Mucosa of descending colon (tissue), 3 donors: Measurements from ENCODE around the gene RAI14. TPM values are rescaled to one million over a fixed set of nuclear protein-coding genes. Genes with fewer than 3 reads are reported as not detected.

Experiments used
- ATAC-seq: fragments of 200-7000 bp; cut with Tn5 transposase; one replicate; pipeline ENCODE4 v1.9.1; 2020; ENCODE audit warnings: mild to moderate bottlenecking, moderate library complexity
- DNase-seq, 3 donors: peaks; one replicate each; pipeline ENCODE4 v3.0.0-alpha.2; 2020
- H3K36me3 ChIP-seq: fragments of 200-600 bp; one replicate; pipeline ENCODE4 v1.8.0; 2021; ENCODE audit warnings: low read depth, mild to moderate bottlenecking
- H3K4me1 ChIP-seq: fragments of 200-600 bp; one replicate; pipeline ENCODE4 v1.8.0; 2021; ENCODE audit warnings: low read depth, mild to moderate bottlenecking
- H3K4me3 ChIP-seq: fragments of 200-600 bp; one replicate; pipeline ENCODE4 v1.8.0; 2021; ENCODE audit warnings: mild to moderate bottlenecking
- H3K9me3 ChIP-seq: fragments of 200-600 bp; one replicate; pipeline ENCODE4 v1.8.0; 2021; ENCODE audit warnings: mild to moderate bottlenecking
- intact Hi-C, 2 donors: fragments of 100-400 bp; cut with DNase I in 1 of 2; cut with micrococcal nuclease in 1 of 2; formaldehyde crosslinking; loops; one replicate each; pipeline versions ENCODE4 v1.11.0 to v1.11.1; 2022; cut with DNase I, micrococcal nuclease
- total RNA-seq, 3 donors: library from RNA; stranded (reverse); fragmentation: NEBNext Ultra II Directional in 2 of 3; extraction: Animal tissue kit (Norgen Biotek cat#: 25700) in 2 of 3; gene quantifications; one replicate each; pipeline versions ENCODE4 v1.2.1 to v1.2.4, GENCODE V29; 2021 to 2023
- TF ChIP-seq, protein P1 (sequence below): fragments of 200-600 bp; IDR thresholded peaks from one replicate; pipeline ENCODE4 v1.8.0; 2022; ENCODE audit warnings: antibody characterized with exemption, mild to moderate bottlenecking
- donor health status: DM: no; HTN: no; CAD: no; lungs with moderate emphysema.
- donor health status: DM: no; HTN: no; CAD: no.
- donor health status: DM: no; HTN: yes; CAD: no.

The RAI14 gene
- total RNA-seq, 3 donors from 2014 or later = 14.0 to 41.0 (median 23.4) TPM

DNA sequence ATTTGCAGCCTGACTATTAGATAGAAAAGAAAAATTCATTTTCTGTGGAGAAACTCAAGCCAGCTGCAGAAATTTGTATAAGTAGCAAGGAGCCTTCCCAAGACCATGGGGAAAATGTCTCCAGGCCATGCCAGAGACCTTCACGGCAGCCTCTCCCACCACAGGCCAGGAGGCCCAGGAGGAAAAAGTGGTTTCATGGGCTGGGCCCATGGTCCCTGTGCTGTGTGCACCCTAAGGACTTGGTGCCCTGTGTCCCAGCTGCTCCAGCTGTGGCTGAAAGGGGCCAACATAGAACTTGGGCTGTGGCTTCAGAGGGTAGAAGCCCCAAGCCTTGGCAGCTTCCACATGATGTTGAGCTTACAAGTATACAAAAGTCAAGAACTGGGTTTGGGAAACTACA lies 109.5 kb downstream of the RAI14 start:
- no peaks in the 10 kb centered on the region for H3K4me1 ChIP-seq
- no peak overlapping the region for H3K4me3 ChIP-seq
- DNase-seq = no peak
- no peaks in the 10 kb centered on the region for H3K36me3 ChIP-seq
- intact Hi-C loops = no loop called here
- no peaks in the 10 kb centered on the region for H3K9me3 ChIP-seq
- ATAC-seq = no peak
- TF ChIP-seq, protein P1, sequence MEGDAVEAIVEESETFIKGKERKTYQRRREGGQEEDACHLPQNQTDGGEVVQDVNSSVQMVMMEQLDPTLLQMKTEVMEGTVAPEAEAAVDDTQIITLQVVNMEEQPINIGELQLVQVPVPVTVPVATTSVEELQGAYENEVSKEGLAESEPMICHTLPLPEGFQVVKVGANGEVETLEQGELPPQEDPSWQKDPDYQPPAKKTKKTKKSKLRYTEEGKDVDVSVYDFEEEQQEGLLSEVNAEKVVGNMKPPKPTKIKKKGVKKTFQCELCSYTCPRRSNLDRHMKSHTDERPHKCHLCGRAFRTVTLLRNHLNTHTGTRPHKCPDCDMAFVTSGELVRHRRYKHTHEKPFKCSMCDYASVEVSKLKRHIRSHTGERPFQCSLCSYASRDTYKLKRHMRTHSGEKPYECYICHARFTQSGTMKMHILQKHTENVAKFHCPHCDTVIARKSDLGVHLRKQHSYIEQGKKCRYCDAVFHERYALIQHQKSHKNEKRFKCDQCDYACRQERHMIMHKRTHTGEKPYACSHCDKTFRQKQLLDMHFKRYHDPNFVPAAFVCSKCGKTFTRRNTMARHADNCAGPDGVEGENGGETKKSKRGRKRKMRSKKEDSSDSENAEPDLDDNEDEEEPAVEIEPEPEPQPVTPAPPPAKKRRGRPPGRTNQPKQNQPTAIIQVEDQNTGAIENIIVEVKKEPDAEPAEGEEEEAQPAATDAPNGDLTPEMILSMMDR = no peak

DNA sequence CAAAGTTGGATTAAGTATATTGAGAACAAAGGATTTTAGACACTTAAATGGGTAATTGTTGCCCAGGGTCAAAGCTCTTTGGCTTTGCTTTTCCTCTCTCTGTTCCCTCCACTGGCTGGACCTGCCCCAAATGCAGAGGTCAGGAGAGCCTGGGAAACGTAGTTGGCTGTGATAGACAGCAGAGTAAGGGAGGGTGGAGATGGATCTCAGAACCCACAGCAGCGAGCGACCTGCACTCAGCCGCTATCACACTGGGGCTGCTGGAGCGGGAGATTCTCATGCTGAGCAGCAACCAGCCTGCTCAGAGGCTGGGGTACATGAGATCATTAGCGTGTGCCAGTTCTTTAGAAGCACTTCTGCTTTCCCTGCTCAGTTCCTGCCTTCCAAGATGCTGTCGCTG lies 111.1 kb downstream of the RAI14 start:
- intact Hi-C loops = no loop called here
- TF ChIP-seq, protein P1 = no peak
- Histone ChIP-seq H3K4me3 (no peak overlapping the region), H3K9me3 (no peaks in the 10 kb centered on the region), H3K36me3 (no peaks in the 10 kb centered on the region), H3K4me1 (no peaks in the 10 kb centered on the region)
- no peak for ATAC-seq
- DNase-seq = no peak

DNA sequence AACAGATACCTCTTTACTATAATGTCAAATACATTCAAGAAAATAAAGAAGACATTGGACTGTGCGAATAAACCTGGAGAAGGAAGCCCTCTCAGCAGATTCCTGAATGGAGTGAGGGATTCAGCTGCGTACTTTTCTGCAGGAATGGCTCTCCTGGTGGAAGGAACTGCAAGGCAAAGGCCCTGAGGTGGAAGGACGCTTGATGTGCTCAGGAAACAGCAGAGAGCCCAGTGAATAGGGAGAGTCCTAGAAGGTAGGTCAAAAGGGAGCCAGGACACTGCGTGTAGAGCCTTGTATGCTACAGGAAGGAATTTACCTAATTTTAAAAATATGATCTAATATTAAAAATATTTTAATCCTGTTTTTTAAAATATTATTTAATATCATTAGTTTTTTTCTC lies 114.4 kb downstream of the RAI14 start:
- TF ChIP-seq, protein P1 = no peak
- intact Hi-C loops = no loop called here
- Histone ChIP-seq H3K36me3 (no peaks in the 10 kb centered on the region), H3K9me3 (peaks cover 4% of the 10 kb centered on the region), H3K4me3 (no peak overlapping the region), H3K4me1 (no peaks in the 10 kb centered on the region)
- ATAC-seq (no peak), DNase-seq (no peak)

DNA sequence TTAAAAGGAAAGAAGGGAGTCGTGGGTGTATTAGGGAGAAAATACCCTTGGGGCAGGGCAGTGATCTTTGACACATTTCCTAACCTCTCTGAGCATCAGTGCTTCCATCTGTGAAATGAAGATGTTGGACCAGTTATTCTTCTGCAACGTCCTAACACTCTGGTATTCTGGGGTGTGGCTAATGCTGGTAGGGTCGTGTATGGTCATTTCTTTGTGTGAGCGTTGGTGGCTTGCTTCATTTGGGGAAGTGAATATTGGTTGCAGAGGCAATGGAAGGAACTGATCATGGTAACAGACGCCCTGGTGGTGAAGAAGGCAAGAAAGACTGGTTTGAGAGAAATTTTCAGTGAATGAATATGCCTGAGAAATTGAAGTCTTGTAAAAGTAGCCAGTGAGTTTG lies 114.9 kb downstream of the RAI14 start:
- Histone ChIP-seq H3K9me3 (peaks cover 4% of the 10 kb centered on the region), H3K4me1 (no peaks in the 10 kb centered on the region), H3K4me3 (no peak overlapping the region), H3K36me3 (no peaks in the 10 kb centered on the region)
- no peak for DNase-seq
- TF ChIP-seq, protein P1 = no peak
- no peak for ATAC-seq
- intact Hi-C loops = no loop called here

DNA sequence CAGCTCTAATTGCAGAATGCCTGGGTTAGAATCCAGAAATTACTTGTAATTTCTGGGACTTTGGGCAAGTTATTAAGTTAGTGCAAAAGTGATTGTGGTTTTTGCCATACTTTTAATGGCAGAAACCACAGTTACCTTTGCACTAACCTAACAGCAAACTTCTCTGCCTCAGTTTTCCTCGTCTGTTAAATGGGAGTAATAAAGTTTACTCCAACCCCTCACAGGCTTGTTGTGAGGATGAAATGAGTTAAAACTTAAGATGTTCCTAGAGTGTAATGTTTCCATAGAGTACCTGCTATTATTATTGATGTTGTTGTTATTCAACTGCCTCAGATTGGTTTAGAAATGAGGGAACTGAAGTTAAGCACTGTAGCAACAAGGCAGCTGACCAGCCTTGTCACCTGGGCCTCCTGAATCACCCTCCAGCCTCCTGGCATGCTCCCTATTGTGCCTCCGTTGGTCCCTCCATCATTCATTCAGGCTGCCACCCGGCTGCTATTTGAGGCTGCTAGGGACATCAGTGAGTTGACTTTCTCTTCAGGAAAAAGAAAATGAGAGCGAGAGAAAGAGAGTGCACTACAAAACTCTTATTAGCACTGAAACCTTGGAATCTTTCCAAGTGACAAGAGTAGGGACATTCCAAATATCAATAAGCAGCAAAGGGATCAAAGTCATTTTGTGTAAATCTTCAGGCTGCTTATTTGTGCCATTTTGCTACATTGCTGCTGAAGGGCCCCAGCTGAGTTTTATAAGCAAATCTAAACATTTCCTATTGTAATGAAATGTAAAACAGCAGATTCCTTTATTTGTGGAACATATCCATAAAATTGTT lies 116.4 kb downstream of the RAI14 start:
- ATAC-seq = no peak
- H3K4me1 ChIP-seq = no peaks in the 10 kb centered on the region
- DNase-seq = no peak
- H3K4me3 ChIP-seq = no peak overlapping the region
- no peaks in the 10 kb centered on the region for H3K36me3 ChIP-seq
- intact Hi-C loops = no loop called here
- TF ChIP-seq, protein P1 = no peak
- peaks cover 4% of the 10 kb centered on the region for H3K9me3 ChIP-seq
